VCaP (cell line): ENCODE measurements around the gene RAB25.

Experiments used
- H3K27ac ChIP-seq: fragments of 450-650 bp; 2 replicates; pipeline ENCODE4 v1.5.1; 2017
- TF ChIP-seq, protein P1 (sequence below): fragments of 450-650 bp; conservative IDR thresholded peaks from 2 replicates; pipeline ENCODE4 v1.5.1; 2017; ENCODE audit warnings: mild to moderate bottlenecking, moderate library complexity

RAB25 gene

DNA sequence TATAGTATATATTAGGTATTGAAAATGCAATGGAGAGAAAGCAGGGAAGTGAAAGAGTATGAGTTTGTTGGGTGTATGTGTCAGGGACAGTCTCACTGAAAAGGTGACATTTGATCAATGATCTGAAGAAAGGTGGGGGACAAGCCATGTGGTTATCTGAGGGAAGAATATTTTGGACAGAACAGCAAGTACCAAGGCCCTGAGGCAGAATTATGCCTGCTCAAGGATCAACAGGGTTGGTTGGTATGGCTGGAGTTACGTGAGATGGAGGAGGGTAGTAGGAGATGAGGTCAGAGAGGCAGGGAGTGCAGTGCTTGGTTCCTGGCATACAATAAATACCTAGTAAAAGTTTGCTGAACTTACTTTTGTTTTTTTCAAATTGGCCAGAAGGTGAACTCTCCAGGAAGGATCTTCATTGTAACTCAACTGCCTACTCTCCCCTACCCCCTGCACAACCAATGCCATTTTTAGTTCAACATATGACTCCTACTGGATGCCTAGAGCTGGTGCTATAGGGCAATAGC lies 4.6 kb upstream of the RAB25 start:
- no peak overlapping the region for H3K27ac ChIP-seq
- TF ChIP-seq, protein P1, sequence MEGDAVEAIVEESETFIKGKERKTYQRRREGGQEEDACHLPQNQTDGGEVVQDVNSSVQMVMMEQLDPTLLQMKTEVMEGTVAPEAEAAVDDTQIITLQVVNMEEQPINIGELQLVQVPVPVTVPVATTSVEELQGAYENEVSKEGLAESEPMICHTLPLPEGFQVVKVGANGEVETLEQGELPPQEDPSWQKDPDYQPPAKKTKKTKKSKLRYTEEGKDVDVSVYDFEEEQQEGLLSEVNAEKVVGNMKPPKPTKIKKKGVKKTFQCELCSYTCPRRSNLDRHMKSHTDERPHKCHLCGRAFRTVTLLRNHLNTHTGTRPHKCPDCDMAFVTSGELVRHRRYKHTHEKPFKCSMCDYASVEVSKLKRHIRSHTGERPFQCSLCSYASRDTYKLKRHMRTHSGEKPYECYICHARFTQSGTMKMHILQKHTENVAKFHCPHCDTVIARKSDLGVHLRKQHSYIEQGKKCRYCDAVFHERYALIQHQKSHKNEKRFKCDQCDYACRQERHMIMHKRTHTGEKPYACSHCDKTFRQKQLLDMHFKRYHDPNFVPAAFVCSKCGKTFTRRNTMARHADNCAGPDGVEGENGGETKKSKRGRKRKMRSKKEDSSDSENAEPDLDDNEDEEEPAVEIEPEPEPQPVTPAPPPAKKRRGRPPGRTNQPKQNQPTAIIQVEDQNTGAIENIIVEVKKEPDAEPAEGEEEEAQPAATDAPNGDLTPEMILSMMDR = no peak

DNA sequence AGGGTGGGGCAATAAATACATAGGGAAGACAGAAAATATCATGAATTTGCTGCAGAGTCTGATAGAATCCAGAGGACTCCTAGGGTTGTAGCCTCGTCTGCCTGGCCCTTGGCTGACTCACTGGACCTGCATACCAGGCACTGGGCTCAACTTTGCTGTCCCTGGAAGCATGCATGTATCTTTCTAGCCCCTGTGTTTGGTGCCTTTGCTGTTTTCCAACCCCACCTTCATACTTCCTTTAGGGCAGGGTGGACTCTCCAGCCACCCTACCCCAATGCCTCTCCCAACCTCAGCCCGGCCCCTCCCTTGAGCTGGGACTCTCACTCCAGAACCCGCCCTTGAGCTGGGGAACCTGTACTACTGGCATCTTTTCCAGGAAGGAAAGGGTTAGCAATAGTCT lies 1.2 kb downstream of the RAB25 start:
- no peak overlapping the region for H3K27ac ChIP-seq
- TF ChIP-seq, protein P1 = no peak

DNA sequence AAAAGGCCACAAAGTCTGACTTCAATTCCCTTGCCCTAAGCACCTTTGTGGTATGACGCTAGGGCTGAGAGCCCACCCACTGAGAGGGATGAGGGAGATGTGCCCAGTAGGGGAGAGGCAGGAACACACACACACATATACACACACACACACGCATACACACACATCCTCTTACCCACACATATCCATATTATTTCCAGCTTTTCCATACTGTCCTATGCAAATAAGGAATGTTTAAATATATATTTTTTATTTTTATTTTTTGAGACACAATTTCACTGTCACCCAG lies 3.0 kb downstream of the RAB25 start:
- TF ChIP-seq, protein P1 = no peak
- H3K27ac ChIP-seq = no peak overlapping the region

DNA sequence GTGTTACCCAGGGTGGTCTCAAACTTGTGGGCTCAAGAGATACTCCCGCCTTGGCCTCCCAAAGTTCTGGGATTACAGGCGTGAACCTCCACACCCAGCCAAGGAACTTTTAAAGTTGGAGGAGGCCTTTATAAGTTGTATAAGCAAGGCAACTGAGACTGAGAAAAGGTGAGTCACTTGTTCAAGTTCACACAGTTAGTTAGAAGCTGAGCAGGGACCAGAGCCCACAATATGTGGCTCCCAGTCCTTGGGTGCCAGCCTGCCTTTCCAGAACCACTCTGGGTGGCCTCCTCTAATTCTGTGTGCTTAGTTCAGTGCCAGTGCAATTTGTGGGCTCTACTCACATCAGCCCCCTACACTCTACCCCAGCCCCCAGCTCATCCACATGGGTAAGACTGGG lies 3.7 kb downstream of the RAB25 start:
- TF ChIP-seq, protein P1 = no peak
- no peak overlapping the region for H3K27ac ChIP-seq

DNA sequence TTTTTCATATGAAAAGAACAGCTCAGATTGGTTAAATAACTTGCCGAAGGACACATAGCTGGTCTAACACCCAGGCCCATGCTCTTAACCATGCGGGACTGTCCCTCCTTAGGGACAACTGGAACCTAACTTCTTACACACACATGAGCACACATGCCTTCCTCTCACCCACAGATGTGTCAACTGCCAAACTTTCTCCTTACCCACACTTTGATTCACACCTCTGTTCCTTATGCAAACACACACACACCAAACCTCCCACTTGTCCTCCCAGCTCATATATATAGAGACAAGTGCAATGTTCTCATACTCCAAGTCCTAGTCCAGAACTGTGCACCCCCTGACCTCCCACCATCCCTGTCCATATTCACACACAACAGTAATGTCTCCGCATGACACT lies 4.3 kb downstream of the RAB25 start:
- no peak overlapping the region for H3K27ac ChIP-seq
- TF ChIP-seq, protein P1 = no peak

DNA sequence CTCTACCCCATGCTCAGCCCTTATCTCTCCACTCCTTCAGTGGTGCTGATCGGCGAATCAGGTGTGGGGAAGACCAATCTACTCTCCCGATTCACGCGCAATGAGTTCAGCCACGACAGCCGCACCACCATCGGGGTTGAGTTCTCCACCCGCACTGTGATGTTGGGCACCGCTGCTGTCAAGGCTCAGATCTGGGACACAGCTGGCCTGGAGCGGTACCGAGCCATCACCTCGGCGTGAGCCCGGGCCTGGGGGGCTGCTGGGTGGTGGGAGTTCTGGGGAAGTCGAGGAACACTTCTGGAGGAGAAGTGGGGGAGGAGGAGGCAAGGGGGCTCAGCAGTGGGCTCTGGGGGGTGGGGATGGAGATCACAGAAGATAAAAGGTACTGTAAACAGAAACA lies 4.9 kb downstream of the RAB25 start:
- no peak overlapping the region for H3K27ac ChIP-seq
- TF ChIP-seq, protein P1 = no peak

DNA sequence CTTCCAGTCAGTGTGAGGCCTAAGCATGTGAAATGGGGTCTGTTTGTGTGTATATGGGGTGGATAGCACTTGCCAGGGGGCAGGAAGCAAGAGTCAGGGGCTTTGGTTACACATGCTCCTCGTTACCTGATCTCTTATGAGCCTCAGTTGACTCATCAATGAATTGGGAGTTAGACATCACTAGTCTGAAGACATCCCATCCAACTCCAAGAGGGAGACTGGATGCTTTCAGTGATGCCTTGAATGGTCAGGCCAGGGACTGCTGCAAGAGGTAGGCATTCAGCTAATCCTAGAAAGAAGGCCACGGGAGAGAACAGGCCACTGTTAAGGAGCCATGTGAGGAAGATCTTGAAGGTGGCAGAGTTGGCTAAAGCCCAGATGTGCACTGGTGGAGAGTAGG lies 6.3 kb downstream of the RAB25 start:
- TF ChIP-seq, protein P1 = no peak
- no peak overlapping the region for H3K27ac ChIP-seq
